GM13976 (cell line): ENCODE measurements around the gene ABLIM1.

Source experiments
- DNase-seq: peaks from one replicate; pipeline ENCODE4 v3.0.0; 2012; ENCODE audit warnings: low spot score
- CTCF ChIP-seq: IDR thresholded peaks from 2 replicates; pipeline ENCODE4 v1.5.1; 2012; ENCODE audit warnings: borderline replicate concordance, mild to moderate bottlenecking; ENCODE audit not compliant: insufficient read depth; ENCODE audit errors: extremely low read depth, missing control alignments, control extremely low read depth
- in situ Hi-C: fragments of 300-500 bp; cut with MboI; formaldehyde crosslinking; loops from one replicate; pipeline ENCODE4 v1.12.0; 2022; ENCODE audit warnings: low sequenced_read_pairs, mixed read lengths, inconsistent platforms; ENCODE audit not compliant: unreplicated experiment

ABLIM1 gene

GRCh38 chr10:114504769-114505579, 153.1 kb downstream of the ABLIM1 start:
- DNase-seq, result no peak
- TF ChIP-seq CTCF, result no peak
- in situ Hi-C loops, result no loop called here

GRCh38 chr10:114502074-114502473, 156.0 kb downstream of the ABLIM1 start:
- no peak for TF ChIP-seq CTCF
- no peak for DNase-seq
- in situ Hi-C loops, result no loop called here

GRCh38 chr10:114501650-114502049, 156.4 kb downstream of the ABLIM1 start:
- TF ChIP-seq CTCF, result no peak
- no peak for DNase-seq
- in situ Hi-C loops, result no loop called here

GRCh38 chr10:114500643-114501042, 157.4 kb downstream of the ABLIM1 start:
- in situ Hi-C loops, result no loop called here
- no peak for TF ChIP-seq CTCF
- no peak for DNase-seq

- DNase-seq, result peak; percentile 23
- TF ChIP-seq CTCF, result no peak
- in situ Hi-C loops, result no loop called here
These were observed 158.4 kb downstream of the ABLIM1 start for GRCh38 chr10:114499630-114500190.

- in situ Hi-C loops, result no loop called here
- TF ChIP-seq CTCF, result no peak
- DNase-seq, result peak; percentile 17
These were observed 159.0 kb downstream of the ABLIM1 start for GRCh38 chr10:114499116-114499515.
